Activated CD4-positive, CD25-positive, alpha-beta regulatory T cell treated with anti-CD3 and anti-CD28 coated beads, Interleukin-2, amount 50 U/mL, for 16 hours (primary cell): ENCODE measurements around the gene NHLH2.

Experiments
- DNase-seq: peaks from one replicate; pipeline ENCODE4 v3.0.0-alpha.2; 2020; ENCODE audit warnings: low read depth, low spot score

The NHLH2 gene

DNA sequence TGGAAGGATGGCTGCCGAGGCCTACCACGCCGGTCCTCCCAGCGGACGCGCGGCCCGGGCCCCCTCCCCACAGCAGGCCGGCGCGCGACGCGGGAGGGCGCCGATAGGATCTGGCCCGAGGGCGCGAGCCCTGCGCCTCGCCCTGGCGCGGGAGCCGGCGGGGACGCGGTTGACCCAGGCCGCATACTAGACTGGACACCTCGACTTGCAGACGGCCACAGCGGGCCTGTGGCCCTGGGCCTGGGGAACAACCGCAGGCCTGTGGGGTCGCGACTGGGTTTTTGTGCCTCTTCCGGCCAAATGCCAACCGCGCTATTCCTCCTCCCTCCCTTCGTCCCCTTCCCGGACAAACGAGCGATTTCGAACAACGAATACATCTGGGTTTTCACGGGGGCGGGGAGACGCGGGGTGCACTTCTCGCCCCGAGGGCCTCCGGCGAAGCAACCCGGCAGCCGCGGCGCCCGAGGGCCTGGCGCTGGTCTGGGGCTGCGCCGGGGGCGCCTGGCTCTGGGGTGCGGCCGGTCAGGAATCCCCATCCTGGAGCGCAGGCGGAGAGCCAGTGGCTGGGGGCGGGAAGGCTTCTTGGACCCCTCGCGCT lies 2.4 kb downstream of the NHLH2 start:
- DNase-seq = no peak

DNA sequence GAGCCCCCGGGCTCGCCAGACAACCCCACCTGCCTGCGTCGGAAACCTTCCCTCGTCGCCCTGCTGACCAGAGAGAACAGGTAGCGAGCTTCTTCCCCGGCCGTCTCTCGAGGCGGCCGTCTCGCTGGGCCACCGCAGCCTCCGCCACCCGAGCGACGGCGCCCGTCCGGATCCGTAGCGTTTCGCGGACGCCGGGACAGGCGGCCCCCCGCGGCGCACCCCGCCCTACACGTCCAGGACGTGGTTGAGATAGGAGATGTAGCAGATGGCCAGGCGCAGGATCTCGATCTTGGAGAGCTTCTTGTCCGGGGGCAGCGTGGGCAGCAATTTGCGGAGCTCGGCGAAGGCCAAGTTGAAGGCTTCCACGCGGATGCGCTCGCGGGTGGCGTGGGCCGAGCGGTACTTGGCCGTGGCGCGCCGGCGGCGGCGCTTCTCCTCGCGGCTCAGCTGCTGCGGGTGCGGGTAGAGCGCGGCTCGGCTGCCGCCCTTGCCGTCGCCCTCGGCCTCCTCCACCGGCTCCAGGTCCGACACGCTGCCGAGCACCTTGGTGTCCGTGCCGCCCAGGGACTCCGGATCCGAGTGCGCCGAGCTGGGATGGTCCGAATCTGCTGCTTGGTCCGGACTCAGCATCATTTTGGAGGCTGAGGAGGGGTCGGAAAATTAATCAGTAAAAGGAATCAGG lies 3.0 kb downstream of the NHLH2 start:
- DNase-seq = no peak

DNA sequence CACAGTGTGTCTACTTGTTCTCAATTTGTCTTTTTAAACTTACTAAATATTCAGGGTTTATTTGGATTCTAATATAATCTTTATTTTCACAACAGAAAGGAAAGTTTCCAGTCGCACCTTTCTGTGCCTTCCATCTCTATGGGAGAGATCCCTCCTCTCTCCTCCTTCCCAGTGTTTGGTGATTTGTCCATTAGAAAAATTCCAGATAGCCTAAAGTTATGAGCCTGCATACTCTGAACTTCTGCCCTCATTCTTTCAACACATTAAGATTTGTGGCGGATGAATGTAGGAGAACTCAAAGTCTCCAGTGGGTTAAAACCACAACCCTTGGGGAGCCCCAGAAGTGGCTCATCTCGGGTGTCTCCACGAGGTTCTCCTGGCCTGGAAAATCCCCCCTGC lies 3.6 kb downstream of the NHLH2 start:
- DNase-seq = no peak

DNA sequence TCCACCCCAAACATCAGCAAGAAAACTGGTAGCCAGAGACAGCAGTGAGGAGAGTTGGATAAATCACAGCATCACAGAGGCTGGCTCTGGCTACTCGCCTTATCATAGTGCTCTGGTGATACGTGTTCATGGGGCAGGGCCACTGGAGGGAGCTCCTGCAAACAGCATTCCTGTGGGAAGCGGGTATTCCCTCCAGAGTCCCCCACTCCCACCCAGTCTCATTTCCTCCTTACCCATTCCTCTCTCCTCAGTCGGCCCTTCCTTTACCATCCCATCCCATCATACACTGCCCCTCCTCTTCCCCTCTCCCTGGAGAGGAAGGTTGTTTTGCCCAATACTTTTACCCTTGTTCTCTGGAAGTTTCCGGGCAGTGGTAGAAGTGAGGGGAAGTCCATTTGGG lies 7.1 kb downstream of the NHLH2 start:
- DNase-seq = no peak

DNA sequence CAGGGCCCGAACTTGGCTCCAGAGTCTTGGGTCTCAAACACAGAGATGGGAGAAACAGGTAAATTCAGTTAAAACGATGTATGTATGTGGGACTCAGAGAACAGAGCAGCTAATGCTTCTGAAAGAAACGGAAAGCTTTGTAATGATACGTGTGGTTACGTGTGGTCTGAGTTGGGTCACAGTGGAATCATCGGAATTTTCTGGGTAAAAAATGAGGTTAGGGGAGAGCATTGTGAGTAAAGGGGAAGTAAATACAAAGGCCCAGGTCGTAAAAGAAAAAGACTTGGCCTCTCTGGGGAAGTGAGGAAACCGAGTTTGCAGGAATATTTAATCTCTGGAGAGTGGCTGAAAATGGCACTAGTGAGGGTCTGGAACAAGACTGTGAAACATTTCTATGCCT lies 8.3 kb downstream of the NHLH2 start:
- DNase-seq = no peak

DNA sequence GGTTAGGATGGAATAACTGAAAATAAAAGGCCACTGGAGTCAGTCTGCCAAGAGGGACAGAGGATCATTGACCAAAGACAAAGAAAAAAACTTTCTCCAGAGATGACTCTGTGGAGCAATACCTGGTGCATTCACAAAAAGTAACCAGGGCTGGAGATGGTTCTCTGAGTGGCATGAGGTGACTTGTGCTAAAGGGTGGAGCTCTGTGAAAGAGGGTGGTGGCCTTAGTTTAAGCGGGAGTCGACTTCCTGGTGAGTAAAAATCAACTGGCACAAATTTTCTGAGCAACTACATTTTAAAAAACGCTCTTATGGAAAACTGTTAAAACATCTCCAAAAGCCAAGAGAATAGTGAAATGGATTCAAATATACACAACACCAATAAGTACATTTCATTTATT lies 10.0 kb downstream of the NHLH2 start:
- DNase-seq = no peak

DNA sequence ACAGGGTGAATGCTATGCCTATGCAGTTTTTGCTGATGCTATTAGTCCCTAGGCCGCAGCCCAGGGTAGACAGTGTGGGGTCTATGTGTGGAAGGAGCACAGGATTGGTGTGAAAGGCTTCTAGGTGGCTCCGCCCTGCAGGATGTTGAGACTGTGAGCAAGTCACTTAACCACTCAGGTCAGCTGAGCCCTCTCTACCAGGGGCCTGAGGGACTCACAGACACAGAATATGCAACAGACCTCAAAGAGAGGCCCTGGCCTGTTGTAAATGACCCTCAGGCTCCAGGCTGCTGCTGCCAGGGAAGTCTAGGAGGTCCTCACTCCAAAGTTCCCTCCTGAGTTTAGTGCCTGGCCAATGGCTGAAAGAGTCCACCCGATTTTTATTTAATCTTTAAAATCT lies 11.0 kb downstream of the NHLH2 start:
- no peak for DNase-seq

DNA sequence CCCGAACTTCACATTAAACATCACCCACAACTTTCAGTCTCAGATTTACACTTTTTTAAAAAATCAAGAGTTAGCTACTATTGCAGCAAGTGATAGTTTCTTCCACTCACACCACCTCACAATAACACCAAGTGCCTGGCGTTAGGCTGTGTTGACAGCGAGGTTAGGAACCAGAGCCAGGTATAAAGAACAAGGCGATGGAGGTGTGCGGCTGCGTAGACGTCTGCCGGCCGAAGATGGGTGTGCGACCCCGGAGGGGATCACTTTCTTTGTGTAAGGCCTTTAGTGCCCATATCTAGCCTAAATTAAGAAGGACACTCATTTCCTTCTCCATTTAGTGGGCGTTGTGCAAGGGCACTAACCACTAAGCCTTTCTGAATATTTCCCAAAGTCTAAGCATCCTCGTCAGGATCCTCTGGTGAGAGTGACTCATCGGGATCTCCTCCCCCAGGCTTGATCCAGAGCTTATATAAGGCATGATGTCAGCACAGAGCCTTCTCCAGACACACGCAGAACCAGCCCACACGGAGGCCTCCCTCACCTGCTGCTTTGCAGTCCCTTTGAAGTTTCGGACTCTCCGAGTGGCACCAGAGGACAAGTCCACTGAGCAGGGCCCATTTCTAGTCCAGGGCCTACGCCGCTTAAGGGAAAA lies 11.8 kb downstream of the NHLH2 start:
- no peak for DNase-seq

DNA sequence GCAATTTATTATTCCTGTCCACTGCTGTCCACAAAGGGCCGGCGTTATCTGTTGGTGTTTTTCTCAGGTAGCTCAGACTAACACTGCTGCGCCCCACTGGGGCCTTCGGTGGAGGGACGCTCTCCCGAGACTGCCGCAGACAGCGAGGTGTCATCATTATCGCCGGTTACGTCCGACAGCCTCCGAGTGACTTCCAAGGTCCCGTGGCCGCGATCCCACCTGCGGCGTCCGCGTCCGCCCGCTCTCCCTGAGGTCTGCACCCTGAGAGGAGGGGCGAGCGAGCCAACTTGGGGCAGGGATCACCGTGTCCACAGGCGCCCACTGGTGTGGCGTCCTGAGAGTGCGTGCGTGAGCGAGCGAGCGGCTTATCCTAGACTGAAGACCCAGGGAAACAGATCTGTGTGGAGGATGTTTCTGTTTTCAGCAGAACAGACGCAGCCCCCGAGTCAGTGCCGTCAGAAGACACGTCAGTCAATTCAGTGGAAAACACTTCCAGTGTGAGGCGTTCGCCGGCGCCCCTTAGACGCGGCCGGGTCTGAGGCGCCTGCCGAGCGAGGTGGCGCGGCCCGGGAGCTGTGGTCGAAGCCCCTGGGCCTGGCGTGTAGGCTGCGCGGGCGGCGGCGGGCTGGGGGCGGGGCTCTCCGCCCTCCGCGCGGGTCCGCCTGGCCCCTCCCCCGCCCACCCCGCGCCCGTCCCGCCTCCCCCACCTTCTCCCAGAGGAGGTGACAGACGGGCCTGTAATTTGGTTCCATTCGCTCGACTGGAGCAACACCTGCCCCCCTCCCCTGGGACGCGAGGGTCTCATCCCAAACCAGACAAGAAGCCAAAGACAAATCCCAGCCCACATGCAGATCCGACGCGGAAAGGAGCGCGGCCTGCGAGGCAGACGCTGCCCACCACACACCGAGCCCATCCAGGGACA lies 12.6 kb downstream of the NHLH2 start:
- DNase-seq = no peak

DNA sequence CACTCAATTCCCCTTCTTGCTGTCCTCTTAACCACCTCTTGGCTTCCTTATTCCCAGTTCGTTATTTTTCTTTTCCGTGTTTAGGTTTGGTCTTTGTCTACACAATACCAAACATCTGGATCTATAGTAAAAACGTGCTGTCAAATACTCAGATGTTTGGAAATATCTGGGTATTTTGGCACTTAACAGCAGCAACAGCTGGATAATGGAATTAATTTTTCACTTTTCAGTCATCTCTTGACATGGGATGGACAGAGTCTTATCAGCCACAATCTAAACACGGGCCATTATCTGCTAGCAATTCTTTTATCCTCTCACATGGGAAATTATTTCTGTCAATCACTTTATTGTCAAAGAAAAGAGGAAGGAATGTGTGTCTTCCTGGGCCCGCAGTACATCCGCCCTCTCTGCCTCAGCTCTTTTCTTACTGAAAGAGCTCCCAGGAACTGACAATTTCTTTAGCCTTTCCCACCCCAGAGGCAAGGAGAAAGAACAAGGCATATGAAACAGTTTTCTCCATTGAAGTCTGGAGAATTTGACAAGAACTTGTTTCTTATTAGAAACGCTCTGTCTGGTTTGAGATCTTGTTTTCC lies 13.4 kb downstream of the NHLH2 start:
- no peak for DNase-seq

DNA sequence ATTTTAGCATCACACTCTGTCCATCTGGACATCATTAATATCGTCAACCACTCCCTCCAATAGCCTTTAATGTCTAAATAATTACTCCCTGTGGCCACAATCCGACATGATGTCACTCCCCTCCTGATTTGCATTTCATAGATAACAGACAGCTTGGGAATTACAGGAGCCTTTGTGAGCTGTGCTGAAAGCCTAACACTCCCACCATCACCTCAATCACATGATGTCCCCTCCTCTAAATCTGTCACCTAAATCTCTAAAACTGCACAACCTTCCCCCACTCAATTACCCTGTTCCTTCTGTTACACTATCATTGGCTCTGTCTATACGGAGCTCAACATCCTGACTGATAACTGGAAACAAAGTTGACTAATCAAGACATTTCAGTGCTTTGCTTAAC lies 14.3 kb downstream of the NHLH2 start:
- DNase-seq = no peak

DNA sequence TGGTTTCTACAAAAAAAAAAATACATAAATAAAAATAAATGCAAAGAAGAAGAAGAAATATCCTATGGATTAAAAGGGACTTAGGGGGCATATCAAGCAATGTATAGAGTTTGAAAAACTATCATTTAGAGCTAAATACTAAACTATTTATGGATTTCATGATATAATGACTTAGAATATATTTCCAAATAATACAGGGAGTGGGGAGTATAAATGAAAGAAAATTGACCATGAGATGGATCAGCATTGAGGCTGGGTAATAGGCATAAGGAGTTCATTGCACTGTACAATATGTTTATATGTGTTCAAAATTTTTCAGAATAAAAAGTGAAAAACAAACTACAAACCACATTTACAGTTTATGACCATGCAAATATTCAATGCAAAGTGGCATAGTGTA lies 18.8 kb downstream of the NHLH2 start:
- no peak for DNase-seq

DNA sequence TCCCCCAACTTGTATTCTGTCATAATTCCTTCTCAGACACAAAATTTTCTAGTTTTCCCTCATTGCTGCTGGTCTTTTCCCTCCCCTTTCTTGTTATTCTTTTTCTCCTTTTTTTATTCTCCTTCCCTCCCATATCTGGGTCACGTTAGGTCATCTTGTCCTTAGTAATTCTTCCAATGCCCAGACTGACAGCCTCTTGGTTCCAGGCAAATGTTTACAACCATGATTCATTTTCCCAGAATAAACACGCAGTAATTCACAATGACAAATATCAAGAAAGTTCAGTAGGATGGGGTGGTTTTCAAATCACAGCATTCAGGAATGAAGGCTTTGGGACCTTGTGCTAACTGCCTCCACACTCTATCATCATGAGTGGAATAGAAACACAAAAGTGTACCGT lies 25.2 kb downstream of the NHLH2 start:
- DNase-seq = no peak

DNA sequence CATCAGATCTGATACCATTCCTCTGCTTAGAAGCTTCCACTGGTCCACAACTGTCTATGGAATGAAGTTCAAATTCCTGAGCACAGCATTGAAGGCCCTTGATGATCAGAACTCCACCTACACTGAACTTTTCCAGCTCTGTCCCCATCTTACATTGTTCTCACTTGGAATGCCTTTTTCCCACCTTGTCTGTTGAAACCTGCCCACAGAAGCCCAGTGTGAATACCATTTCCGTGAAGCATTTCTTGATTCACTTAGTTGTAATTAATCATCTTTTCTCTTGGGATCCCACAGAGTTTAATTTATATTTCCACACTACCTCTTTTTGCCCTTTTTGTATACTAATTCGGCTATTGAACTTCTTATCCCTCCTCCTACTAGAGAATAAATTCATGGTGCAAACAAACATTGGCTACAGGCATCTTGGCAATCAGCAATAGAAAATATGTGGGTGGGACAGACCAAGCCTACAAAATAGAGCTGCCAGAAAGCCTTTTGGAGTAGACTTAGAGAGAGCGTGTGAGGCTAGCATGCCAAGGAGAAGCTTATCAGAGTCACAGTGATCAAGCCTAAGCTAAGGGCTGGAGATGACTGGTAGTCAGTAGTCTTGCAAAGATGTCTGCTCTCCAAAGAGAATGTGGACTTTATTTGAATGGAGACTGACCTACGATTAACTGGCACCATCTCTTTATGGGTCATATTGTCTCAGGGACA lies 26.1 kb downstream of the NHLH2 start:
- DNase-seq = no peak

DNA sequence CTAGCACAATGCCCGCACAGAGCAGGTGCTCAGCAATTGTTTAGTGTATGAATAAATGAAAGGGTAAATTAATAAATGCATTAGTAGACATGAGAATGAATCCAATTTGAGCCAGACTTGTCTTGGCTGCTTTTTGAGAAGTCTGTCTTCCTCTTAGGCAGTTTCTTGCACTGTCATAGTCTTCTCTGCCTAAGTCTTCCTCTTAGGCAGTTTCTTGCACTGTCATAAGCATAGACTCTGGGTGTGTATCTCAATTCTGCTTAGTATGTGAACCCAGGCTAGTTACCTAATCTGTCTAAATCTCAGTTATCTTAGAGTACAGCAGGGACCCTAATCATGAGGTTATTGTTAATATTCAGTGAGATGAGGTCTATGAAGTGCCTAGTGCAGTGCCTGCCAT lies 27.2 kb downstream of the NHLH2 start:
- no peak for DNase-seq

DNA sequence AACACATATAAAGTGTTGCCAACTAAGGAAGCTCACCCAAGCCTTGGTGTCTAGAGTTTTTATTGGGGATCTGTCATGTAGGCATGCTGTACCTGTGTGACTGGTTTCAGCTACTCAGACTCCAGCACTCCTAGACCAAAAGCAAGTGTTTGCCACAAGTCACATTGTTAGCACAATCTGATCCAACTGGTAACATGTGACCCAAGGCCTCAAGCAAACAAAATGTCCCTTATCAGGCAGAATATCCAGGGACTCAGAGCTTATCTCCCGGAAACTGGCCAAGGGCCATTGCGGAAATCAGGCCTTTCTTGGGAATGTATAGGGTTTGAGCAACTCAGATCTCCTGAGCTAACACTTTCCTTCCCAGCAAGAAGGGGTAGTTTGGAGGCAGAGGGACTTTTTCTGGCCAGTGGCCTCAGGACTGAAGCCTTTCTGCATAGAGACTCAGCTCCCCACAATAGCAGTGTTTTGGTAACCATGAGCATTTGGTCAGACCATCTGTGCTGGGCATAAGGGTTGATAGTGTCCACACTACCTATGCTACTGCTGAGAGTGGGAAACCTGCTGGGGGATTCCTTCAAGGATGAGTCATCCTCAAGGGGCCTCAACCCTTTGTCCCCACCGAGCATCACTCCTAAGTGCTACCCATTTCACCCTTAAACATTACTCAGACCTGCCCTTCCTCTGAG lies 29.6 kb downstream of the NHLH2 start:
- DNase-seq = no peak

DNA sequence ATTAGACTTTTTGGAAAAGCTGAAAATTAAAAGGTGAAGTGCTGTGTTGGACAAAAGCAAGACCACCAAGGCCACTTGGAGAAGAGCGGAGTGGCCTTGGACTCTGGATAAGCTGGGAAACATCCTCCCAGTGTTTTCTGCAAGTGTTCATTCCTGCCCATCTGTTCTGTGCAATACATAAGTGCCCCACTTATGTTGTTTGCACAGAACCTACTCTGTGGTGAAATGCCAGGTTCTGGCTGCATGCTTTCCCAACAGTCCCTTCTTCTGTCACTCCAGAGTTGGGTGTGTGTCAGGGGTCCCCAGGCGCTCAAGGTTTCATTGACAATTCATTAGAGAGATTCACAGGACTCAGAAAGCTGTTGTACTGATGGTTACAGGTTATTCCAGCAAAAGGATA lies 30.3 kb downstream of the NHLH2 start:
- no peak for DNase-seq

DNA sequence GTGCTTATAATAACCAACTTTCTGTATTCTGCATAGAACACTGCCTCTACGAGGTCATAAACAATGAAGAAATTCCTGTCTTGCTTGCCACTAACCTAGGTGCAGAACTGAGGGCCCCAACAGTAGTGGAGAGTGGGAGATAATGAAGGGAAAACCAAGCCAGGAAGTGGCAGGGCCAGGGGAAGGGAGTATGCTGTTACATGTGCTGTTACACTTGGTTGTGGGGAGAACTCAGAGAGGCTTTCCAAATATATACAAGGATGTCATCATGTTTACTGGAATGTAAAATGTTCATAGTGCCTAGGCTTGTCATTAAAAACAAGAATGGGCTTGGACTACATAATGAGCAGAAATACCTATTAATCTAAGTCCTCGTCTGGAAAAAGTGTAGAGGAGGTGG lies 31.1 kb downstream of the NHLH2 start:
- no peak for DNase-seq

DNA sequence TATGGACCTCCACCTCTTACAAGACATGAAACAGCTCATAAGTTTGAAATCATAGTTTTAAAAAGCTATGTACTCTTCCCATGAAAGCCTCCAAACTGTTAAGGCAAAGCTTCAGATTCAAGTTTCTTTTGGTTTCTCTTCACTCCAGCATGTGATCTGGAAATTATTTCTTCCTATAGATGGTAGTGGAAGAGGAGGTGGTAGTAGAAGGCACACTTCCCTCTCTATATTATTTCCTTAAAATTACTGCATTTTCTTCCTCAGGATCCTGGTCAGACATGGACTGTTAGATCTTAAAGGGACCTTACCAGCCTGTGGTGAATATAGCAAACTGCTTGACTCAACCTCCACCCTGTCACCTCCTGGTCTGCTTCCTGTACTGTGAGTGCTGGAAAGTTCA lies 31.9 kb downstream of the NHLH2 start:
- DNase-seq = no peak

DNA sequence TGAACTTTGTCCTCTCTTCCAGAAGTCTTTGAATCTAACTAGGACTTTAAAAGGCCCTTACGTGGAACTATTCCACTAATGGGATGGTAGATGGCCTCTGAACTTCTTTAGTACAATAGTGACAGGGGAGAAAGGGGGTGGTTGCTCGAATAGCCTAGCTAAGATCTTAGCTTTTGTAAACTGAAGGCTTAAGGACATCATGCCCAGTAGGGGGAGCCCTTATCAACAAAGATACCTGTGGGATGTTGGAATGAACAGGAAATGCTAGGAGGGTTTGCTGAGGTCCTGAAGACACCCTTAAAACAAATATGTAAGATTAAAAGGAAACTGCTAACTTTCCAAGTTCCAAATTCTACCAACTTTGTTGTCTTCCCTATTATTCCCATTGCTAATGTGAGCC lies 33.2 kb downstream of the NHLH2 start:
- DNase-seq = no peak

DNA sequence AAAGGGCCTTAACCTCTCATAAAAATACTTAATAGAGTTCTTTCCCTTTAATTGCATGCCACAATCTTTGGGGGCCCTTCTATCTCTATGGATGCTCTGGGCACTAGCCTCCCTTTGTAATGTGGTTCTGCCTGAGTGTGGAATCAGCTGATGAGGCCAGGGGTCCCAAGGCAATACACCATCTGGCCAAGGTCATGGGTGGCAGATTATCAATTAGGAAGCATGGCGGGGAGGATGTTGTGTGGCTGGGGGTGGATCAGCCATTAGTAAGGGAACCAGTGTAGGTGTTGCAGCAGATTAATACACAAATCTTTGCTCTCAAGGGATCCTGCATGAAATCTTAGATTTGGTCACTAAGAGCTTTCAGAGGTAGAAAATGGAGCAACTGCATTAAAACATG lies 35.3 kb downstream of the NHLH2 start:
- no peak for DNase-seq
